Keratinocyte (primary cell): Measurements from ENCODE around the gene GOLIM4. TPM values are rescaled to one million over a fixed set of nuclear protein-coding genes. Genes with fewer than 3 reads are reported as not detected.

Source experiments
- DNase-seq: peaks from one replicate; pipeline ENCODE4 v3.0.0-alpha.2; 2011; ENCODE audit warnings: low read depth, missing footprints, low spot score
- FAIRE-seq: peaks from 2 replicates; lab custom pipeline; 2011; peaks lifted over from hg19 to GRCh38; lab: Jason Lieb, UNC
- H2AFZ ChIP-seq: 2 replicates; pipeline ENCODE4 v1.6.0; 2012; ENCODE audit warnings: low read length, control low read depth, inconsistent platforms; ENCODE audit not compliant: control insufficient read depth
- H3K27ac ChIP-seq: 2 replicates; pipeline ENCODE4 v1.5.1; 2011; ENCODE audit warnings: low read length; ENCODE audit not compliant: control insufficient read depth, insufficient read depth
- H3K27me3 ChIP-seq: 3 replicates; pipeline ENCODE4 v1.6.0; 2011; ENCODE audit warnings: low read length; ENCODE audit not compliant: control insufficient read depth, insufficient read depth; ENCODE audit errors: extremely low read depth
- H3K36me3 ChIP-seq, 2 experiments: 2 replicates in 1 of 2; 3 replicates in 1 of 2; pipeline ENCODE4 v1.5.1; 2011; ENCODE audit warnings: low read length in 2 of 2, mild to moderate bottlenecking in 1 of 2; ENCODE audit not compliant: control insufficient read depth in 2 of 2, insufficient read depth in 2 of 2; ENCODE audit errors: extremely low read depth in 1 of 2
- H3K4me1 ChIP-seq: 3 replicates; pipeline ENCODE4 v1.5.1; 2011; ENCODE audit warnings: low read length; ENCODE audit not compliant: control insufficient read depth, insufficient read depth; ENCODE audit errors: extremely low read depth
- H3K4me2 ChIP-seq: 3 replicates; pipeline ENCODE4 v1.6.0; 2011; ENCODE audit warnings: low read depth, low read length; ENCODE audit not compliant: control insufficient read depth, insufficient read depth; ENCODE audit errors: extremely low read depth
- H3K4me3 ChIP-seq, 3 experiments: fragments of 200-600 bp in 1 of 3; sonication (generic) in 1 of 3; 2 replicates in 2 of 3; 3 replicates in 1 of 3; pipeline ENCODE4 v1.5.1; 2011 to 2016; ENCODE audit warnings: low read length in 3 of 3, mild to moderate bottlenecking in 3 of 3, control low read depth in 2 of 3, inconsistent platforms in 1 of 3, low read depth in 1 of 3, mixed read lengths in 1 of 3, mixed run types in 1 of 3, moderate library complexity in 1 of 3; ENCODE audit not compliant: control insufficient read depth in 2 of 3, insufficient read depth in 2 of 3; ENCODE audit errors: extremely low read depth in 1 of 3
- H3K79me2 ChIP-seq: 2 replicates; pipeline ENCODE4 v1.6.0; 2012; ENCODE audit warnings: low read length; ENCODE audit not compliant: control insufficient read depth, insufficient read depth
- H3K9ac ChIP-seq: 3 replicates; pipeline ENCODE4 v1.6.0; 2011; ENCODE audit warnings: low read length; ENCODE audit not compliant: control insufficient read depth, insufficient read depth; ENCODE audit errors: extremely low read depth
- H3K9me1 ChIP-seq: 3 replicates; pipeline ENCODE4 v1.6.0; 2011; ENCODE audit warnings: low read length; ENCODE audit not compliant: control insufficient read depth, insufficient read depth; ENCODE audit errors: extremely low read depth
- H3K9me3 ChIP-seq: 2 replicates; pipeline ENCODE4 v1.5.1; 2012; ENCODE audit warnings: low read depth, low read length; ENCODE audit not compliant: control insufficient read depth
- H4K20me1 ChIP-seq: 3 replicates; pipeline ENCODE4 v1.6.0; 2011; ENCODE audit warnings: low read length; ENCODE audit not compliant: control insufficient read depth, insufficient read depth; ENCODE audit errors: extremely low read depth
- CTCF ChIP-seq, 3 experiments: IDR thresholded peaks in 1 of 3; conservative IDR thresholded peaks in 1 of 3; optimal IDR thresholded peaks in 1 of 3; 2 replicates in 2 of 3; 3 replicates in 1 of 3; pipeline versions ENCODE3 to v1.5.1; 2011; ENCODE audit warnings: low read length in 3 of 3, mild to moderate bottlenecking in 3 of 3, moderate library complexity in 2 of 3, control low read depth in 1 of 3, inconsistent platforms in 1 of 3; ENCODE audit not compliant: insufficient read depth in 2 of 3; ENCODE audit errors: extremely low read depth in 1 of 3
- EZH2 ChIP-seq: IDR thresholded peaks from one replicate; pipeline ENCODE4 v1.6.1; 2012; ENCODE audit warnings: inconsistent platforms, mild to moderate bottlenecking, low read length, moderate library complexity
- dilution Hi-C: fragments of 300-500 bp; cut with MboI; formaldehyde crosslinking; loops from one replicate; pipeline ENCODE4 v1.7.0; 2020; ENCODE audit warnings: low sequenced_read_pairs; ENCODE audit not compliant: extremely low pct_ligation_motif_present
- polyA minus RNA-seq, 3 experiments: library from RNA; depleted of rRNA, polyadenylated mRNA; stranded (reverse); fragments of >200 nt; gene quantifications; 1 replicate in 1 of 3; 2 replicates in 1 of 3; 3 replicates in 1 of 3; pipeline ENCODE4 v1.2.3, GENCODE V29; 2011
- polyA plus RNA-seq, 5 experiments: library from polyadenylated mRNA; depleted of rRNA in 3 of 5; stranded (reverse) in 3 of 5; stranded (forward) in 1 of 5; unstranded in 1 of 5; fragments of >200 nt; gene quantifications; 1 replicate in 1 of 5; 2 replicates in 3 of 5; 3 replicates in 1 of 5; pipeline versions ENCODE4 v1.2.1 to v1.2.3, GENCODE V29; 2011 to 2012; ENCODE audit warnings: missing spikeins in 2 of 5, low read depth in 1 of 5, low replicate concordance in 1 of 5

Gene GOLIM4
- 6.5 to 24.8 TPM (median 13.4 TPM) in 3 replicates for polyA plus RNA-seq
- 45.2 TPM for polyA plus RNA-seq (2011; ENCODE audit: low read depth)
- polyA plus RNA-seq (2011; cell fraction: cytosol; rRNA removed) = 8.8 and 9.4 TPM in 2 replicates
- polyA plus RNA-seq (2011; cell fraction: nucleus; rRNA removed) = 23.1 and 28.8 TPM in 2 replicates
- polyA plus RNA-seq (2012; ENCODE audit: low replicate concordance) = 6.8 and 26.7 TPM in 2 replicates
- polyA minus RNA-seq = 7.5 to 17.7 TPM (median 14.8 TPM) in 3 replicates
- 13.2 TPM for polyA minus RNA-seq (2011; cell fraction: cytosol; rRNA and poly(A)+ RNA removed)
- polyA minus RNA-seq (2011; cell fraction: nucleus; rRNA and poly(A)+ RNA removed) = 13.8 and 27.1 TPM in 2 replicates

- Histone ChIP-seq H3K36me3 (no peaks in the 10 kb centered on the region), H2AFZ (peak within 1 kb of the TSS; percentile 99), H3K4me1 (peaks cover 33% of the 10 kb centered on the region), H3K4me3 (peak within 1 kb of the TSS; percentile 86 to 94 (median 91)), H3K27me3 (no peaks in the 10 kb centered on the region), H3K9ac (peak within 1 kb of the TSS; percentile 86), H3K9me3 (no peaks in the 10 kb centered on the region), H3K9me1 (no peaks in the 10 kb centered on the region), H3K27ac (peak within 1 kb of the TSS; percentile 91), H3K79me2 (peaks cover 43% of the 10 kb centered on the region), H3K4me2 (peak within 1 kb of the TSS; percentile 95), H4K20me1 (no peaks in the 10 kb centered on the region)
- FAIRE-seq (peak; percentile 5), DNase-seq (peak; percentile 67)
- no peak for TF ChIP-seq EZH2
- peak in 1 of 3 experiments; percentile 20 for TF ChIP-seq CTCF (optimal IDR thresholded peaks at IDR 0.05 in 1 of 3, IDR thresholded peaks at IDR 0.05 in 1 of 3, conservative IDR thresholded peaks at IDR 0.05 in 1 of 3; ENCODE audit: extremely low read depth in 1 of 3, insufficient read depth in 2 of 3, low read length in 3 of 3)
- dilution Hi-C loops = no loop called here
Observed at GRCh38 chr3:168095611-168096209, at the start of gene GOLIM4. Gene GOLIM4 (minus strand): TSS chr3:168095924. CDS start chr3:168095285, 639 bp downstream.

- Histone ChIP-seq H3K4me3 (no peak overlapping the region), H2AFZ (no peak overlapping the region), H3K4me1 (peaks cover 4% of the 10 kb centered on the region), H3K36me3 (no peaks in the 10 kb centered on the region), H3K9ac (no peak overlapping the region), H3K79me2 (no peaks in the 10 kb centered on the region), H3K9me3 (no peaks in the 10 kb centered on the region), H3K4me2 (no peak overlapping the region), H3K9me1 (no peaks in the 10 kb centered on the region), H4K20me1 (no peaks in the 10 kb centered on the region), H3K27me3 (no peaks in the 10 kb centered on the region), H3K27ac (no peak overlapping the region)
- FAIRE-seq = no peak
- no peak for DNase-seq
- no peak for TF ChIP-seq CTCF (optimal IDR thresholded peaks at IDR 0.05 in 1 of 3, IDR thresholded peaks at IDR 0.05 in 1 of 3, conservative IDR thresholded peaks at IDR 0.05 in 1 of 3; ENCODE audit: extremely low read depth in 1 of 3, insufficient read depth in 2 of 3, low read length in 3 of 3)
- TF ChIP-seq EZH2 = no peak
- dilution Hi-C loops = no loop called here
Observed at GRCh38 chr3:168141405-168141998, 45.8 kb upstream of the GOLIM4 start.
